Measurements from ENCODE around the gene RAB10. TPM values are rescaled to one million over a fixed set of nuclear protein-coding genes. Genes with fewer than 3 reads are reported as not detected.

The RAB10 gene
- total and polyA plus RNA-seq, 4 donors = 45.8 to 92.4 (median 69.0) TPM

DNA sequence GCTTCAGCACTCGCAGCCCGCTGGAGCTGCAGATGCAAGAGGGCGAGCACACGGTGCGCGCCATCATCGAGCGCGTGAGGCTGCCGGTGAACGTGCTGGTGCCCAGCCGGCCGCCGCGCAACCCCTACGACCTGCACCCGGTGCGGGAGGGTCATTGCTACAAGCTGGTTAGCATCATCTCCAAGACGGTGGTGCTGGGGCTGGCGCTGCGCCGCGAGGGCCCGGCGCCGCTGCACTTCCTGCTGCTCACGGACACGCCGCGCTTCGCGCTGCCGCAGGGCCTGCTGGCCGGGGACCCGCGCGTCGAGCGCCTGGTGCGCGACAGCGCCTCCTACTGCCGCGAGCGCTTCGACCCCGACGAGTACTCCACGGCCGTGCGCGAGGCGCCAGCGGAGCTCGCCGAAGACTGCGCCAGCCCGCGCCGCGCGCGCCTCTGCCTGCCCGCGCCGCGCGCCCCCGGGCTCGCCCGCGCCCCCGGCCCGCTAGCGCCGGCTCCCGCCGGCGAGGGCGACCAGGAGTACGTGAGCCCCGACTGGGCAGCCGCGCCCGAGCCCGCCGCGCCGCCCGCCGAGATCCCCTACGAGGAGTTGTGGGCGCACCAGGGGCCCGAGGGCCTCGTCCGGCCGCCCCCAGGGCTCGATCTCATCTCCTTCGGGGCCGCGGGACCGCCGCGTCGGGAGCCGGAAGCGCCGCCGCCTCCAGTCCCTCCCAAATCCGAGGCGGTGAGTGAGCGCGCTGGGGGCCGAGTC is 150.8 kb downstream of the RAB10 start:
- WGBS, 2 donors = 0 to 1% methylated on average over 74 to 114 of the region's 114 CpGs
- DNase-seq (peak; percentile 93 to 97), ATAC-seq (ENCODE audit: low FRiP score) (peak; percentile 92)
- Histone ChIP-seq H3K27me3 (ENCODE audit: control insufficient read depth in 1 of 2, insufficient read depth in 2 of 2, low read length in 1 of 2) (no peaks in the 10 kb centered on the region), H3K4me1 (ENCODE audit: control insufficient read depth in 1 of 2, insufficient read depth in 2 of 2, low read length in 2 of 2) (no peaks in the 10 kb centered on the region), H3K9me3 (ENCODE audit: control insufficient read depth, low read length) (no peaks in the 10 kb centered on the region), H3K36me3 (ENCODE audit: control insufficient read depth in 1 of 2, insufficient read depth in 2 of 2, low read length in 1 of 2) (no peaks in the 10 kb centered on the region), H3K27ac (ENCODE audit: low read depth in 1 of 2, low read length in 2 of 2) (no peak overlapping the region), H3K4me3 (ENCODE audit: low read length in 2 of 2) (peak overlapping the region; percentile 60 to 63)
- intact Hi-C loops (cut with DNase I) = no loop called here

DNA sequence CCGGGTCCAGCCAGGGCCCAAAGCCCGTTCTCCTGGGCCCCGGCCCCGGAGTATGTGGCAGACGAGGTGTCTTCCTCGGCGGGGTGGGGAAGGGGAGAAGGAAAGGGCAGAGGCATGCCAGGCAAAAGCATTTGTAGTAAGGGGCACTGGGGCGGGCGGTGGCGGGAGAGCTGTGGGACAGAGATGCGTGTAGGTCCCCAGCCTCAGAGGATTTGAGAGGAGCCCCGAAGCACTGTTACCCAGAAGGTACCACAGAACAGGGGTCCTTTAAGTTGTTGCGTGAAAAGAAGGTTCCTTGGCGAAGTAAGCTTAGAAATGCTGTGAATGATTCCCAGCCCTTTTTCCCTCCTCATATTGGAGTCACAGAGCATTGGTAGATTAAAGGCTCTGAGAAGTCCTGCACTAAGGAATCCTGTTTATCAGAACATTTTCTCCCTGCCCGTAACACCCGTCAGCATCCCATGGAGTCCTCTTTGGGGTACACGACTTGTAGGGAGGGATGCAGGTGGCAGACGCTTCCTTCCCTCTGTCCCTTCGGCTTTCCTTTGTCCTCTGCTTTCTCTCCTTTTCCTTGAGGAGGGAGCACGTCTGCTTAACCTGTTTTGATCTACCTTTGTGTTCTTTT is 151.5 kb downstream of the RAB10 start:
- WGBS, 2 donors = 29 to 30% methylated on average over 20 of the region's 20 CpGs
- Histone ChIP-seq H3K4me1 (ENCODE audit: control insufficient read depth in 1 of 2, insufficient read depth in 2 of 2, low read length in 2 of 2) (no peaks in the 10 kb centered on the region), H3K4me3 (ENCODE audit: low read length in 2 of 2) (peak overlapping the region; percentile 60 to 63), H3K27ac (ENCODE audit: low read depth in 1 of 2, low read length in 2 of 2) (no peak overlapping the region), H3K27me3 (ENCODE audit: control insufficient read depth in 1 of 2, insufficient read depth in 2 of 2, low read length in 1 of 2) (no peaks in the 10 kb centered on the region), H3K36me3 (ENCODE audit: control insufficient read depth in 1 of 2, insufficient read depth in 2 of 2, low read length in 1 of 2) (peaks cover 0 to under 1% of the 10 kb centered on the region in 2 donors), H3K9me3 (ENCODE audit: control insufficient read depth, low read length) (no peaks in the 10 kb centered on the region)
- ATAC-seq (ENCODE audit: low FRiP score) (peak; percentile 6), DNase-seq (no peak)
- intact Hi-C loops (cut with DNase I) = no loop called here

DNA sequence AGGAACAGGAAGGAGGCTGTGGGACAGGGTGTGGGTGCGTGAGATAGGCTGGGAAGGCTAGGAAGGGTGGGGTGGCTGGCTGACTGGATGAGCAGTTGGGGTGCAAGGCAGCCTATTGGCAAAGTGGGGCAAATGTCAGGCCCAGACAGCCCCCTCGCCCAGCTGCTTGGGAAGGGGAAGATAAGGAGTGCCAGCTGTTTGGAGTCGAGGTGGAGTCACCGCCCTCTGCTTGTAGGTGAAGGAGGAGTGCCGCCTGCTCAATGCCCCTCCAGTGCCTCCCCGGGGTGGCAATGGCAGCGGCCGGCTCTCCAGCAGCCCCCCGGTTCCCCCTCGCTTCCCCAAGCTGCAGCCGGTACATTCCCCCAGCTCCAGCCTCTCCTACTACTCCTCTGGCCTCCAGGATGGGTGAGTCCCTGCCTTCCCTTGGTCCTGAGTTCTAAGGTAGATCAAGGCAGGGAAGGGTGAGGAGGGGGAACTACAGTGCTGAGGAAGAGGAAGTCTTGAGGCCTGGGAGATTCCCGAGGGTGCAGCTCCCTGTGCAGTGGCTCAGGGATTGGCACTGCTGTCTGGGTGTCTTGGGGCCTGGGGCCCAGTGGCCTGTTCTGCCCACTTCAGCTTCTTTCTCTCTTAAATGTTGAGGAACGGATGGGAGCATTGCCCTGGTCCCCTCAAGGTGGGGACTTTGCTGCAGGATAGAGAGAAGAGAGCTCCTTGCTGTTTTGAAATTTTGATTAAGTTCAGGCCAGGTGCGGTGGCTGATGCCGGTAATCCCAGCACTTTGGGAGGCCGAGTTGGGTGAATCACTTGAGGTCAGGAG is 152.3 kb downstream of the RAB10 start:
- intact Hi-C loops (cut with DNase I) = no loop called here
- Histone ChIP-seq H3K4me1 (ENCODE audit: control insufficient read depth in 1 of 2, insufficient read depth in 2 of 2, low read length in 2 of 2) (no peaks in the 10 kb centered on the region), H3K27me3 (ENCODE audit: control insufficient read depth in 1 of 2, insufficient read depth in 2 of 2, low read length in 1 of 2) (no peaks in the 10 kb centered on the region), H3K9me3 (ENCODE audit: control insufficient read depth, low read length) (no peaks in the 10 kb centered on the region), H3K4me3 (ENCODE audit: low read length in 2 of 2) (no peak overlapping the region), H3K36me3 (ENCODE audit: control insufficient read depth in 1 of 2, insufficient read depth in 2 of 2, low read length in 1 of 2) (peaks cover 0 to 2% of the 10 kb centered on the region in 2 donors), H3K27ac (ENCODE audit: low read depth in 1 of 2, low read length in 2 of 2) (no peak overlapping the region)
- ATAC-seq (ENCODE audit: low FRiP score) = no peak
- 88 to 90% methylated on average over 13 to 16 of the region's 16 CpGs for WGBS, 2 donors
- DNase-seq = no peak

Other genes with a start within 250 kb of the RAB10 start
- gene ASXL2, start 155.6 kb upstream of the RAB10 start, total RNA-seq = 10 to 100 TPM; 25.3 to 32.7 TPM
- gene ASXL2, start 155.6 kb upstream of the RAB10 start, polyA plus RNA-seq = 1 to 10 TPM; 1.4 to 3.0 TPM
- gene KIF3C, start 51.6 kb upstream of the RAB10 start, total RNA-seq = 10 to 100 TPM; 13.5 to 20.7 TPM
- 1 to 10 TPM; 5.5 to 6.4 TPM for gene KIF3C, start 51.6 kb upstream of the RAB10 start, polyA plus RNA-seq
- gene GAREM2, start 139.0 kb downstream of the RAB10 start, total RNA-seq = 1 to 10 TPM; 6.0 to 7.7 TPM
- gene GAREM2, start 139.0 kb downstream of the RAB10 start, polyA plus RNA-seq = 1 to 10 TPM; 1.3 to 1.6 TPM
- 100 to 1,000 TPM; 102 to 109 TPM for gene HADHA, start 210.5 kb downstream of the RAB10 start, total RNA-seq
- 10 to 100 TPM; 76.0 to 76.4 TPM for gene HADHA, start 210.5 kb downstream of the RAB10 start, polyA plus RNA-seq
- 10 to 100 TPM; 88.1 to 95.7 TPM for gene HADHB, start 210.9 kb downstream of the RAB10 start, total RNA-seq
- gene HADHB, start 210.9 kb downstream of the RAB10 start, polyA plus RNA-seq = 10 to 100 TPM; 83.1 to 84.5 TPM